ENCODE data around the gene ZBTB16.

ZBTB16 gene

DNA sequence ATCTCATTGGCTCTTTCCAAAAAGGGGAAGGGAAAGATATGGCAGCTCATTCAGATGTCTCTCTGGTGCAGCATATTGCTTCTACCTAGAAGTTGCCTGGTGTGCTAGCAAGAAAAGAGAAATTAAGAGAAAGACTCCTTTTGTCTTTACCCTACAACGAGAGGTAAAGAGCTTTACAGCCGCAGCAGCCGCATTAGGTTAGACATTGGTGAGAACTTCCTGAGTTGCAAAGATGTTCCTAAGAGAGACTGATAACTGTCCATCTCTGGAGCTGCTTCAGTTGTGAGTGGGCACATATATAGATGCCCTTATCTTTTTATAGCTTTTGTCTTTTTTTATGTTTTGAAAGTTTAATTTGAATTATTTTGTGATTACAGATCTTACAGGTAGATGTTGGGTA lies 155.9 kb downstream of the ZBTB16 start:
- TF ChIP-seq, protein P1, sequence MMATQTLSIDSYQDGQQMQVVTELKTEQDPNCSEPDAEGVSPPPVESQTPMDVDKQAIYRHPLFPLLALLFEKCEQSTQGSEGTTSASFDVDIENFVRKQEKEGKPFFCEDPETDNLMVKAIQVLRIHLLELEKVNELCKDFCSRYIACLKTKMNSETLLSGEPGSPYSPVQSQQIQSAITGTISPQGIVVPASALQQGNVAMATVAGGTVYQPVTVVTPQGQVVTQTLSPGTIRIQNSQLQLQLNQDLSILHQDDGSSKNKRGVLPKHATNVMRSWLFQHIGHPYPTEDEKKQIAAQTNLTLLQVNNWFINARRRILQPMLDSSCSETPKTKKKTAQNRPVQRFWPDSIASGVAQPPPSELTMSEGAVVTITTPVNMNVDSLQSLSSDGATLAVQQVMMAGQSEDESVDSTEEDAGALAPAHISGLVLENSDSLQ (IDR thresholded peaks at IDR 0.05) = no peak
- TF ChIP-seq L3MBTL2 (conservative IDR thresholded peaks at IDR 0.05) (no peak), TARDBP (IDR thresholded peaks at IDR 0.05) (no peak), CTBP1 (IDR thresholded peaks at IDR 0.05; ENCODE audit: borderline replicate concordance) (no peak), SUZ12 (IDR thresholded peaks at IDR 0.05) (no peak), ZNF384 (IDR thresholded peaks at IDR 0.05) (no peak), FOXK2 (IDR thresholded peaks at IDR 0.05) (no peak)
- ChIA-PET CTCF (interaction anchor here (0.8 to 1.1 kb wide), 2 partner anchors 9 to 46 kb away, joined by 3 read pairs; no protein-coding TSS in a partner anchor), POLR2A (no interaction called here)
- DNase-seq (ENCODE audit: extremely low spot score) = no peak

GRCh38 chr11:114215871-114216795 lies 156.6 kb downstream of the ZBTB16 start:
- no peak for DNase-seq (ENCODE audit: extremely low spot score)
- TF ChIP-seq ZNF384 (IDR thresholded peaks at IDR 0.05) (no peak), TARDBP (IDR thresholded peaks at IDR 0.05) (no peak), FOXK2 (IDR thresholded peaks at IDR 0.05) (no peak), NFRKB (IDR thresholded peaks at IDR 0.05) (no peak)
- POLR2A ChIA-PET = interaction anchor here (0.9 kb wide), 1 partner anchor 8 kb away, joined by 3 read pairs; no protein-coding TSS in a partner anchor
- CTCF ChIA-PET = interaction anchor here (0.6 to 1.1 kb wide), 2 partner anchors 10 to 36 kb away, joined by 3 to 4 read pairs; no protein-coding TSS in a partner anchor

DNA sequence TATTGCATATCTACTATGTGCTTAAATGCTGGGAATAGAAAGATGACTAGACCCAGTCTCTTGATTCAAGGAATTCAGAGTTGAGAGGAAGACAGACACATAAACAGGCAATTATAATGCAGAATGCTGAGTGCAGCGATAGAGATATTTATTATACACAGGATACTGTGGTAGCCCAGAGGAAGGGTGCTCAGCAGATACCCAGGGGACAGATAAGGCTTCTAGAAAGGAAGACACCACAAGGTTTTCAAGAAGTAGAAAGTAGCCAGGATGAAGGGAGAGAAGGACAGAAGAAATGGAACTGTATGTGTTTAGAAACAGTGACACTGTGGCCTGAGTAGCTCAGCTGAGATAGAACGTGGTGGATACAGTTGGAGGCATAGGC lies 157.3 kb downstream of the ZBTB16 start:
- POLR2A ChIA-PET = interaction anchor here (0.9 kb wide), 1 partner anchor 9 kb away, joined by 3 read pairs; no protein-coding TSS in a partner anchor
- DNase-seq (ENCODE audit: extremely low spot score) = no peak
- CTCF ChIA-PET = no interaction called here
- TF ChIP-seq ARNT (IDR thresholded peaks at IDR 0.05) = no peak
- no peak for TF ChIP-seq SP1 (IDR thresholded peaks at IDR 0.05)
- no peak for TF ChIP-seq FOXM1 (IDR thresholded peaks at IDR 0.05; ENCODE audit: borderline replicate concordance)
- TF ChIP-seq NFRKB (IDR thresholded peaks at IDR 0.05) = no peak
- no peak for TF ChIP-seq LEF1 (IDR thresholded peaks at IDR 0.05; ENCODE audit: borderline replicate concordance)
- TF ChIP-seq HDGF (IDR thresholded peaks at IDR 0.05; ENCODE audit: borderline replicate concordance) = no peak
- TF ChIP-seq SUZ12 (IDR thresholded peaks at IDR 0.05) = no peak
- TF ChIP-seq FOXK2 (IDR thresholded peaks at IDR 0.05) = no peak
- TF ChIP-seq TARDBP (IDR thresholded peaks at IDR 0.05) = no peak
- TF ChIP-seq ELF4 (IDR thresholded peaks at IDR 0.05) = no peak

- ChIA-PET POLR2A (no interaction called here), CTCF (no interaction called here)
- TF ChIP-seq HDGF (IDR thresholded peaks at IDR 0.05; ENCODE audit: borderline replicate concordance) = no peak
- TF ChIP-seq, protein P1 (IDR thresholded peaks at IDR 0.05) = peak; percentile 70
- DNase-seq (ENCODE audit: extremely low spot score) = no peak
These were observed 159.0 kb downstream of the ZBTB16 start for GRCh38 chr11:114218508-114218907.

DNA sequence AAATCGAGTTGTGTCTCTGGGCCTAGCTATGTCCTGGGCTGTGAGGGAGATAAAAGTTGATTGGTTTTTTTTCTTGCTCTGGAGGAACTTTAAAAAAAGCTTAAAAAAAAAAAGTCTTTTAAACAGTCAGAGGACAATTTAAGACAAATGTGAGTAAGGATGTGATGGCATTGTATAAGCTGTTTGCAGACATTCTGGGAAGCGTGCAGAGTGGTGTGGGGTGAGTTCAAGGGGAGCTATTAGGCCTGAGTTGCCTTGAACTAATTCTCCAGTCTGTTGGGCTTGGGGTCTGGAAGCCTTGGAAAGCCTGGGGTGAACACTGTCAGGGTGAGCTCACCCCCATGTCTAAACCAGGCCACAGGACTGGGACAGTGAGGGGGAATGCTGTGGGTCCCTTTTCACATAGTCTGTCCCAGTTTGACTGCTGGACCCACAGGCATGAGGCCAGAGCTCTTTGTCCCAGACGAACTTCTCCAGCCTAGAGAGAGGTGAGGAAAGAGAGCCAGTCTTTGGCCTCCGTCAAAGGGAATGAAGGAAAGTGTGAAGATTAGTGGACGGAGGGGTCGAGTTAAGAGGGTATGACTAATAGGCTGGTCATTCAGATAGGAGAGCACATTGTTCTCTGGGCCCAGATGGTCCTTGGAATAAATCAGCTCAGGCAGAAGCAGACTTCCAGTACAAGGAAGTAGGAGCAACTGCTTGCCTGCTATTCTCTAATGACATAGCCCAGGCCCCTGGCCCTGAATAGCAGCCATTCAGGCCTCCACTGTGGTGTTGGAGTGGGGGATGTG lies 160.2 kb downstream of the ZBTB16 start:
- ChIA-PET POLR2A (interaction anchor here (1.0 kb wide), 1 partner anchor 57 kb away, joined by 3 read pairs; no protein-coding TSS in a partner anchor), CTCF (no interaction called here)
- no peak for DNase-seq (ENCODE audit: extremely low spot score)
- TF ChIP-seq FOXA1 (IDR thresholded peaks at IDR 0.05) = no peak
- TF ChIP-seq ELF4 (IDR thresholded peaks at IDR 0.05) = no peak
- no peak for TF ChIP-seq ZNF384 (IDR thresholded peaks at IDR 0.05)
- TF ChIP-seq FOXM1 (IDR thresholded peaks at IDR 0.05; ENCODE audit: borderline replicate concordance) = no peak
- TF ChIP-seq, protein P1 (IDR thresholded peaks at IDR 0.05) = no peak
- TF ChIP-seq CTBP1 (IDR thresholded peaks at IDR 0.05; ENCODE audit: borderline replicate concordance) = no peak
- TF ChIP-seq LEF1 (IDR thresholded peaks at IDR 0.05; ENCODE audit: borderline replicate concordance) = no peak
- TF ChIP-seq SP1 (IDR thresholded peaks at IDR 0.05) = no peak
- no peak for TF ChIP-seq ARNT (IDR thresholded peaks at IDR 0.05)
- no peak for TF ChIP-seq NFRKB (IDR thresholded peaks at IDR 0.05)
- no peak for TF ChIP-seq SUZ12 (IDR thresholded peaks at IDR 0.05)
- no peak for TF ChIP-seq HDGF (IDR thresholded peaks at IDR 0.05; ENCODE audit: borderline replicate concordance)
- no peak for TF ChIP-seq TARDBP (IDR thresholded peaks at IDR 0.05)
- no peak for TF ChIP-seq L3MBTL2 (conservative IDR thresholded peaks at IDR 0.05)
- TF ChIP-seq BHLHE40 (IDR thresholded peaks at IDR 0.05; ENCODE audit: borderline replicate concordance) = no peak
- TF ChIP-seq FOXK2 (IDR thresholded peaks at IDR 0.05) = no peak

DNA sequence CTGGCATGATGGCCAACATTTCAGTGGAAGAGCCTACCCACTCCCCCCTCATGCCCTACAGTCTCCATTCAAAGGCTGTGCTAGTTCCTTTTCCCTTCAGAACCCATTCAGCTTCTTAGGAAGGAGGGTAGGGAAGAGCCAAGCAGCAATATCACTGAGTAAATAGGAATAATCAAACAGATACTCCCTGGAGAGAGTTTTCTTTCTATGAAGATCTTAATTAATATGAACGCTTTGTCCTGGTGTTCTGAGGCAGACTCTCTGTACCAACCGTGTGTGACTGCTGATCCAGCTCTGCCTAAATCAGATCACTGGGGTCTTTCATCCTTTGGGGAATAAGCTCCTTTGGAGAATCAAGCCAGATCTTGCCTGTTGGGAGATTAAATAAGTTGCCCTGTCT lies 161.5 kb downstream of the ZBTB16 start:
- POLR2A ChIA-PET = interaction anchor here (0.7 kb wide), 1 partner anchor 9 kb away, joined by 3 read pairs; no protein-coding TSS in a partner anchor
- DNase-seq (ENCODE audit: extremely low spot score) = no peak
- CTCF ChIA-PET = interaction anchor here (0.6 kb wide), 1 partner anchor 13 kb away, joined by 3 read pairs; no protein-coding TSS in a partner anchor
- TF ChIP-seq L3MBTL2 (conservative IDR thresholded peaks at IDR 0.05) = no peak
- no peak for TF ChIP-seq SP1 (IDR thresholded peaks at IDR 0.05)
- TF ChIP-seq ZNF384 (IDR thresholded peaks at IDR 0.05) = no peak
- TF ChIP-seq NFRKB (IDR thresholded peaks at IDR 0.05) = no peak
- no peak for TF ChIP-seq ELF4 (IDR thresholded peaks at IDR 0.05)
- TF ChIP-seq CTBP1 (IDR thresholded peaks at IDR 0.05; ENCODE audit: borderline replicate concordance) = no peak
- no peak for TF ChIP-seq BHLHE40 (IDR thresholded peaks at IDR 0.05; ENCODE audit: borderline replicate concordance)
- no peak for TF ChIP-seq FOXK2 (IDR thresholded peaks at IDR 0.05)
- TF ChIP-seq FOXM1 (IDR thresholded peaks at IDR 0.05; ENCODE audit: borderline replicate concordance) = no peak
- TF ChIP-seq ARNT (IDR thresholded peaks at IDR 0.05) = no peak
- TF ChIP-seq TARDBP (IDR thresholded peaks at IDR 0.05) = no peak

Data from HEK293T (cell line).